Mesenchymal stem cell (in vitro differentiated cells and primary cell): ENCODE measurements around the gene C2orf81.
A peak's percentile ranks its signal among the peaks of the same experiment; 100 is the strongest.

Experiments
- DNase-seq: peaks from one replicate; pipeline ENCODE4 v3.0.0-alpha.2; 2013
- H2AFZ ChIP-seq: one replicate; pipeline ENCODE4 v1.6.1; 2013; ENCODE audit warnings: low read depth, mild to moderate bottlenecking, control low read depth, inconsistent platforms, low read length, moderate library complexity
- H2AK5ac ChIP-seq: 2 replicates; pipeline ENCODE4 v1.6.1; 2013; ENCODE audit warnings: low read length, moderate library complexity, mild to moderate bottlenecking, inconsistent platforms; ENCODE audit not compliant: severe bottlenecking
- H2BK120ac ChIP-seq: one replicate; pipeline ENCODE4 v1.6.1; 2013; ENCODE audit warnings: low read depth, mild to moderate bottlenecking, inconsistent platforms, low read length, moderate library complexity
- H2BK12ac ChIP-seq, 2 experiments: one replicate each; pipeline ENCODE4 v1.6.1; 2013; ENCODE audit warnings: inconsistent platforms in 2 of 2, low read length in 2 of 2, mild to moderate bottlenecking in 2 of 2, moderate library complexity in 2 of 2, control low read depth in 1 of 2
- H2BK15ac ChIP-seq: one replicate; pipeline ENCODE4 v1.6.1; 2013; ENCODE audit warnings: mild to moderate bottlenecking, low read depth, inconsistent platforms; ENCODE audit not compliant: poor library complexity, severe bottlenecking
- H2BK5ac ChIP-seq: 2 replicates; pipeline ENCODE4 v1.6.1; 2013; ENCODE audit warnings: low read depth, mild to moderate bottlenecking, low read length, control low read depth, inconsistent platforms; ENCODE audit not compliant: poor library complexity, severe bottlenecking
- H3K14ac ChIP-seq, 2 experiments: one replicate each; pipeline ENCODE4 v1.6.1; 2013; ENCODE audit warnings: inconsistent platforms in 2 of 2, low read length in 2 of 2, control low read depth in 1 of 2, mild to moderate bottlenecking in 1 of 2, moderate library complexity in 1 of 2
- H3K18ac ChIP-seq, 2 experiments: one replicate each; pipeline ENCODE4 v1.6.1; 2013; ENCODE audit warnings: inconsistent platforms in 2 of 2, low read length in 2 of 2, control low read depth in 1 of 2, low read depth in 1 of 2, mild to moderate bottlenecking in 1 of 2
- H3K23ac ChIP-seq, 2 experiments: one replicate each; pipeline ENCODE4 v1.6.1; 2013; ENCODE audit warnings: inconsistent platforms in 2 of 2, low read length in 2 of 2, mild to moderate bottlenecking in 2 of 2, moderate library complexity in 2 of 2, control low read depth in 1 of 2
- H3K27ac ChIP-seq: 2 replicates; pipeline ENCODE4 v1.5.1; 2013; ENCODE audit warnings: mild to moderate bottlenecking, moderate library complexity, low read length, control low read depth, inconsistent platforms; ENCODE audit not compliant: poor library complexity, severe bottlenecking
- H3K27me3 ChIP-seq, 2 experiments: 2 replicates each; pipeline versions ENCODE4 v1.6.1 to v1.7.0; 2013; ENCODE audit warnings: low read length in 2 of 2, mild to moderate bottlenecking in 2 of 2, moderate library complexity in 2 of 2, control low read depth in 1 of 2, inconsistent platforms in 1 of 2; ENCODE audit not compliant: control insufficient read depth in 1 of 2, insufficient read depth in 1 of 2
- H3K36me3 ChIP-seq, 2 experiments: 2 replicates each; pipeline versions ENCODE4 v1.6.1 to v1.7.0; 2013; ENCODE audit warnings: low read length in 2 of 2, control low read depth in 1 of 2, inconsistent platforms in 1 of 2, low read depth in 1 of 2, mild to moderate bottlenecking in 1 of 2; ENCODE audit not compliant: insufficient read depth in 2 of 2, control insufficient read depth in 1 of 2
- H3K4ac ChIP-seq, 2 experiments: one replicate each; pipeline ENCODE4 v1.6.1; 2013; ENCODE audit warnings: inconsistent platforms in 2 of 2, low read length in 2 of 2, mild to moderate bottlenecking in 2 of 2, moderate library complexity in 2 of 2, control low read depth in 1 of 2, low read depth in 1 of 2
- H3K4me1 ChIP-seq: 2 replicates; pipeline ENCODE4 v1.6.1; 2013; ENCODE audit warnings: low read depth, low read length, control low read depth; ENCODE audit not compliant: control insufficient read depth, insufficient read depth
- H3K4me2 ChIP-seq: 2 replicates; pipeline ENCODE4 v1.6.1; 2013; ENCODE audit warnings: low read length, mild to moderate bottlenecking, inconsistent platforms; ENCODE audit not compliant: poor library complexity, severe bottlenecking
- H3K4me3 ChIP-seq, 2 experiments: 2 replicates each; pipeline versions ENCODE4 v1.5.1 to v1.7.0; 2013; ENCODE audit warnings: low read length in 2 of 2, mild to moderate bottlenecking in 2 of 2, control low read depth in 1 of 2, low read depth in 1 of 2; ENCODE audit not compliant: insufficient read depth in 1 of 2
- H3K79me1 ChIP-seq: replicated peaks from 2 replicates; pipeline ENCODE4 v1.6.1; 2013; ENCODE audit warnings: mild to moderate bottlenecking, control low read depth, low read length, inconsistent platforms; ENCODE audit not compliant: poor library complexity, severe bottlenecking
- H3K9ac ChIP-seq: 2 replicates; pipeline ENCODE4 v1.7.0; 2013; ENCODE audit warnings: mild to moderate bottlenecking, low read length, moderate library complexity
- H3K9me3 ChIP-seq: 2 replicates; pipeline ENCODE4 v1.7.0; 2013; ENCODE audit warnings: mild to moderate bottlenecking, low read length; ENCODE audit not compliant: control insufficient read depth
- H4K8ac ChIP-seq: one replicate; pipeline ENCODE4 v1.6.1; 2013; ENCODE audit warnings: inconsistent platforms, mild to moderate bottlenecking, low read length, moderate library complexity
- H4K91ac ChIP-seq: one replicate; pipeline ENCODE4 v1.6.1; 2013; ENCODE audit warnings: mild to moderate bottlenecking, low read length, inconsistent platforms
- WGBS: methylation state at CpG from one replicate; pipeline ENCODE4 v1.1.7; 2013; ENCODE audit warnings: mixed read lengths; 5-methylcytosine and 5-hydroxymethylcytosine counted together

C2orf81 gene

DNA sequence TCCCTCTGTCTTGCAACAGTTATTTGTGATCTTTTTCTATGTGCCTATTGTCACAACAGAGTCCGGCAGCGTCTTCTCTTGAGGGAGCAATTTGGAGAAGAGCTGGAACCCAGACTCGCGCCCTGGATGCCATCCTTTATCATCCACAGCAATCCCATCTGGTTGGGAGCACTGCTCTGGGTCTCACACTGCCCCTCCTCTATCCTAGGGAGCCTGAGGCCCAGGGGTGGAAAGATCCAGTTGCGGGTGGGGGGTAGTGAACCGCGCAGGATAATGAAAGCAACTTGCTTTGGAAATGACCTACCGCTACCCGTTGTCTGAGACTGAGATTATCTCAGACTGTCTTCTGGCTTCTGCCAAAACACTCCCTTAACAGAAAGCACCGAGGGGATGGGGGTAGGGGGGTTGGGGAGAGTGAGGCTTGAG, 37.5 kb upstream of the C2orf81 start:
- peak overlapping the region; percentile 16 for H4K8ac ChIP-seq
- H3K79me1 ChIP-seq, result peaks cover 43% of the 10 kb centered on the region
- H3K27me3 ChIP-seq, result no peaks in the 10 kb centered on the region
- DNase-seq, result peak; percentile 46
- H3K4me1 ChIP-seq, result peaks cover 13% of the 10 kb centered on the region
- peak overlapping the region in 1 of 2 experiments; percentile 53 for H3K14ac ChIP-seq
- peak overlapping the region; percentile 72 to 99 for H3K4me3 ChIP-seq
- H2BK120ac ChIP-seq, result no peak overlapping the region
- H3K27ac ChIP-seq, result peak overlapping the region; percentile 55
- no peaks in the 10 kb centered on the region for H3K9me3 ChIP-seq
- H3K23ac ChIP-seq, result peak overlapping the region in 1 of 2 experiments; percentile 35
- peak overlapping the region in 1 of 2 experiments; percentile 10 for H2BK12ac ChIP-seq
- H2BK15ac ChIP-seq, result no peak overlapping the region
- peak overlapping the region; percentile 96 for H3K9ac ChIP-seq
- WGBS, result 0% methylated on average over 4 of the region's 10 CpGs
- peak overlapping the region; percentile 57 for H3K4me2 ChIP-seq
- peaks cover 27 to 36% of the 10 kb centered on the region in 2 experiments for H3K36me3 ChIP-seq
- H3K4ac ChIP-seq, result peak overlapping the region; percentile 64 to 94
- H2AFZ ChIP-seq, result no peak overlapping the region
- no peak overlapping the region for H2BK5ac ChIP-seq
- peak overlapping the region; percentile 67 to 76 for H3K18ac ChIP-seq
- H4K91ac ChIP-seq, result peak overlapping the region; percentile 88
- peak overlapping the region; percentile 90 for H2AK5ac ChIP-seq

DNA sequence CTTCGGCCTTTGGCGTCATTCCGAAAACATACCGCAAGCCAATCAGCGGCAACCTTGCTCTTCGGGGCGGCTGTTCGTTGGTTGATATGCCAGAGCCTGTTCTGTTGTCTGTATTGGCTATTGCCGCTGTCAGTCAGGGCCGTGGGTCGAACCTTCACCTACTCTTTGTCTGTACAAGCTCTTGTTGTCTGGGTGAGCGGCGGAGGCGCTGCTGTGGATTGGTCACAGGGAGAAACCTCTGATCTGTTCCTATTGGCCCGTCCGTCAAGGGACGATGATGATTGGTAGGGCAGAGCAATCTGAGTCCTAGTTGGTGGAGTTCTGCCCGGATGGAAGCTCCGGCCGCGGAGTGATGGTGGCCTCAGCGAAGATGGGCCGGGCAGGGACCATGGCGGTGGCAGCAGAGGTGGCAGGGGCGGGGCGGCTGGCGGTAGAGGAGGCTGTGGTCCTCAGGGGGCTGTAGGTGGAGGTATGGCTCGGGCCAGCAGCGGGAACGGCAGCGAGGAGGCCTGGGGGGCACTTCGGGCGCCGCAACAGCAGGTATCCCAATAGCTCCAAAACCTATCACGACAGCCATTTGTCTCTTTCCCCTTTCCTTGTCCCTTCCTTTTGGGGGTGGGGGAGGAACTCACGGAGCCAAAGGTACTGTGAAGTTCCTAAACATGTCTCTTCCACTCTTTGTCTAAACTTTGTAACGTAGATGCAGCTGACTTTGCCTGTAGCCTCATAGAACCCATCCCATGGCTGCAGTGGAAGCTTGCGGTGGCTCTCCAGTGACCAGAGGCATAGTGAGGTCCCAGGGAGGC, 36.9 kb upstream of the C2orf81 start, which contains the start of gene WBP1:
Gene WBP1, plus strand, starts transcription at position 307 of the 806 bp plus-strand sequence. Its CDS starts 165 bp downstream, at position 472.
- Histone ChIP-seq H3K79me1 (peaks cover 43% of the 10 kb centered on the region), H4K8ac (peak within 1 kb of the TSS; percentile 95), H3K36me3 (peaks cover 27 to 36% of the 10 kb centered on the region in 2 experiments), H4K91ac (peak within 1 kb of the TSS; percentile 88), H2BK12ac (peak within 1 kb of the TSS in 1 of 2 experiments; percentile 10), H2BK5ac (peak within 1 kb of the TSS; percentile 89), H3K23ac (peak within 1 kb of the TSS in 1 of 2 experiments; percentile 35), H3K9me3 (no peaks in the 10 kb centered on the region), H3K27ac (peak within 1 kb of the TSS; percentile 93), H3K18ac (peak within 1 kb of the TSS; percentile 70 to 76), H3K4me3 (peak within 1 kb of the TSS; percentile 72 to 99), H3K4me2 (peak within 1 kb of the TSS; percentile 87), H3K9ac (peak within 1 kb of the TSS; percentile 96), H2AK5ac (peak within 1 kb of the TSS; percentile 90), H2BK15ac (peak within 1 kb of the TSS; percentile 82), H3K4ac (peak within 1 kb of the TSS; percentile 84 to 94), H3K4me1 (peaks cover 13% of the 10 kb centered on the region), H3K27me3 (no peaks in the 10 kb centered on the region), H3K14ac (peak within 1 kb of the TSS in 1 of 2 experiments; percentile 53), H2AFZ (peak within 1 kb of the TSS; percentile 44), H2BK120ac (peak within 1 kb of the TSS; percentile 71)
- DNase-seq, result peak; percentile 100
- WGBS, result under 1% methylated on average over 27 of the region's 38 CpGs

DNA sequence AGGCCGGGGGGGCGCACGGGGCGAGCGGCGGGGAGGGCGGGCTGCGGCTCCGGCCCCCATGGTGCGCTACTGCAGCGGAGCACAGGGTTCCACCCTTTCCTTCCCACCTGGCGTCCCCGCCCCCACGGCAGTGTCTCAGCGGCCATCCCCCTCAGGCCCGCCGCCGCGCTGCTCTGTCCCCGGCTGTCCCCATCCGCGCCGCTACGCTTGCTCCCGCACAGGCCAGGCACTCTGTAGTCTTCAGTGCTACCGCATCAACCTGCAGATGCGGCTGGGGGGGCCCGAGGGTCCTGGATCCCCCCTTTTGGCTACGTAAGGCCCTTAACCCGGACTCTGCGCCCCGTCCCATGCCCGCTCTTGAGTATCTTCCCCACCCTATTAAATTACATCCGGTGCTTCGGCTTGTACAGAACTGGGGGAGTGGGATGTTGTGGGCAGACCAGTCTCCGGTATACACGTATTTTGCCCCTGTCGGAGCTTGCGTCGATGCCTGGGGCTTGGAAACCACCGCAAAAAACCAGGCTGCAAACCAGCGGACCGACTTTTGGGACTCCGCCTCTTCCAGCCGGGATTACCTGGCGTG, 36.2 kb upstream of the C2orf81 start:
- Histone ChIP-seq H2BK5ac (peak overlapping the region; percentile 89), H3K23ac (no peak overlapping the region), H3K14ac (peak overlapping the region in 1 of 2 experiments; percentile 30), H3K79me1 (peaks cover 36% of the 10 kb centered on the region), H3K4ac (peak overlapping the region; percentile 77 to 84), H3K27me3 (no peaks in the 10 kb centered on the region), H3K9ac (peak overlapping the region; percentile 92), H4K91ac (peak overlapping the region; percentile 36), H3K9me3 (no peaks in the 10 kb centered on the region), H3K4me3 (peak overlapping the region; percentile 57 to 87), H3K36me3 (peaks cover 20 to 29% of the 10 kb centered on the region in 2 experiments), H2BK15ac (peak overlapping the region; percentile 82), H2BK120ac (peak overlapping the region; percentile 71), H3K4me2 (peak overlapping the region; percentile 87), H3K18ac (peak overlapping the region; percentile 60 to 70), H2AK5ac (no peak overlapping the region), H4K8ac (peak overlapping the region; percentile 63), H3K4me1 (peaks cover 11% of the 10 kb centered on the region), H2BK12ac (no peak overlapping the region), H2AFZ (peak overlapping the region; percentile 44), H3K27ac (peak overlapping the region; percentile 93)
- DNase-seq, result peak; percentile 60
- under 1% methylated on average over 39 of the region's 46 CpGs for WGBS

DNA sequence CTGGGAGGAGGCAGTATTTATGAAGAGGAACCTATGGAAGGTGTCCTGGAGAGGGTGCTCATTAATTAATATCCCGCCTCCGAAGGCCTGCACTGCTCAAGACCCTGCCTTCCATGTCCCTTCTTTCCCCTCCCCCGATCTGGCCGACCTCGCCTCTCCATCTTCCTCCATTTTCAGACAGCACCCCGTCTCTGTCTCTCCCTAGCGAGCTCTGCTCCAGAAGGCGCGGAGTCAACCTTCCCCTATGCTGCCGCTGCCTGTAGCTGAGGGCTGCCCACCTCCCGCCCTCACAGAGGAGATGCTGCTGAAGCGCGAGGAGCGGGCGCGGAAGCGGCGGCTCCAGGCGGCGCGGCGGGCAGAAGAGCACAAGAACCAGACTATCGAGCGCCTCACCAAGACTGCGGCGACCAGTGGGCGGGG, 35.7 kb upstream of the C2orf81 start:
- Histone ChIP-seq H2AK5ac (no peak overlapping the region), H2AFZ (peak overlapping the region; percentile 33), H3K4me3 (peak overlapping the region; percentile 57 to 87), H3K4me2 (peak overlapping the region; percentile 87), H3K4ac (peak overlapping the region; percentile 56 to 79), H3K79me1 (peaks cover 32% of the 10 kb centered on the region), H4K91ac (no peak overlapping the region), H4K8ac (peak overlapping the region; percentile 95), H2BK120ac (peak overlapping the region; percentile 71), H2BK12ac (no peak overlapping the region), H3K14ac (no peak overlapping the region), H3K18ac (peak overlapping the region; percentile 41 to 76), H3K9me3 (no peaks in the 10 kb centered on the region), H3K27ac (peak overlapping the region; percentile 75), H2BK15ac (peak overlapping the region; percentile 52), H3K27me3 (no peaks in the 10 kb centered on the region), H3K4me1 (peaks cover 11% of the 10 kb centered on the region), H3K36me3 (peaks cover 15 to 24% of the 10 kb centered on the region in 2 experiments), H3K23ac (peak overlapping the region in 1 of 2 experiments; percentile 34), H2BK5ac (peak overlapping the region; percentile 50), H3K9ac (peak overlapping the region; percentile 80)
- under 1% methylated on average over 18 of the region's 27 CpGs for WGBS
- DNase-seq, result no peak
